ENCODE data around the gene IRF2BPL. TPM values are rescaled to one million over a fixed set of nuclear protein-coding genes. Genes with fewer than 3 reads are reported as not detected.

IRF2BPL gene
- total and polyA plus RNA-seq, 2 donors from 2014 or later = 15.7 to 97.1 TPM

- no peak for FAIRE-seq
- H3K9ac ChIP-seq (ENCODE audit: low read length in 3 of 3) = peak overlapping the region in 2 of 3 donors; percentile 23 to 54
- peak overlapping the region; percentile 90 to 97 for H3K27ac ChIP-seq (ENCODE audit: low read depth in 2 of 2, low read length in 2 of 2)
- TF ChIP-seq, protein P1, sequence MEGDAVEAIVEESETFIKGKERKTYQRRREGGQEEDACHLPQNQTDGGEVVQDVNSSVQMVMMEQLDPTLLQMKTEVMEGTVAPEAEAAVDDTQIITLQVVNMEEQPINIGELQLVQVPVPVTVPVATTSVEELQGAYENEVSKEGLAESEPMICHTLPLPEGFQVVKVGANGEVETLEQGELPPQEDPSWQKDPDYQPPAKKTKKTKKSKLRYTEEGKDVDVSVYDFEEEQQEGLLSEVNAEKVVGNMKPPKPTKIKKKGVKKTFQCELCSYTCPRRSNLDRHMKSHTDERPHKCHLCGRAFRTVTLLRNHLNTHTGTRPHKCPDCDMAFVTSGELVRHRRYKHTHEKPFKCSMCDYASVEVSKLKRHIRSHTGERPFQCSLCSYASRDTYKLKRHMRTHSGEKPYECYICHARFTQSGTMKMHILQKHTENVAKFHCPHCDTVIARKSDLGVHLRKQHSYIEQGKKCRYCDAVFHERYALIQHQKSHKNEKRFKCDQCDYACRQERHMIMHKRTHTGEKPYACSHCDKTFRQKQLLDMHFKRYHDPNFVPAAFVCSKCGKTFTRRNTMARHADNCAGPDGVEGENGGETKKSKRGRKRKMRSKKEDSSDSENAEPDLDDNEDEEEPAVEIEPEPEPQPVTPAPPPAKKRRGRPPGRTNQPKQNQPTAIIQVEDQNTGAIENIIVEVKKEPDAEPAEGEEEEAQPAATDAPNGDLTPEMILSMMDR (IDR thresholded peaks at IDR 0.05; ENCODE audit: borderline replicate concordance, extremely low read depth, insufficient read depth) = no peak
- H3K27me3 ChIP-seq (ENCODE audit: control insufficient read depth, insufficient read depth, low read length) = no peaks in the 10 kb centered on the region
- no peaks in the 10 kb centered on the region for H3K9me3 ChIP-seq (ENCODE audit: control insufficient read depth in 2 of 3, insufficient read depth in 1 of 3, low read length in 3 of 3)
- intact Hi-C loops (cut with DNase I) = no loop called here
- peaks cover 0 to 8% (median 4%) of the 10 kb centered on the region in 3 donors for H3K4me1 ChIP-seq (ENCODE audit: control insufficient read depth in 2 of 3, insufficient read depth in 2 of 3, low read depth in 1 of 3, low read length in 3 of 3)
- peak overlapping the region; percentile 30 to 51 (median 34) for H3K4me3 ChIP-seq (ENCODE audit: low read length in 3 of 3)
- H3K36me3 ChIP-seq (ENCODE audit: control insufficient read depth in 2 of 3, insufficient read depth in 3 of 3, low read length in 3 of 3) = no peaks in the 10 kb centered on the region
- DNase-seq = peak; percentile 73 to 92 (median 87)
Measured at GRCh38 chr14:77076113-77076631, 47.7 kb upstream of the IRF2BPL start.

DNA sequence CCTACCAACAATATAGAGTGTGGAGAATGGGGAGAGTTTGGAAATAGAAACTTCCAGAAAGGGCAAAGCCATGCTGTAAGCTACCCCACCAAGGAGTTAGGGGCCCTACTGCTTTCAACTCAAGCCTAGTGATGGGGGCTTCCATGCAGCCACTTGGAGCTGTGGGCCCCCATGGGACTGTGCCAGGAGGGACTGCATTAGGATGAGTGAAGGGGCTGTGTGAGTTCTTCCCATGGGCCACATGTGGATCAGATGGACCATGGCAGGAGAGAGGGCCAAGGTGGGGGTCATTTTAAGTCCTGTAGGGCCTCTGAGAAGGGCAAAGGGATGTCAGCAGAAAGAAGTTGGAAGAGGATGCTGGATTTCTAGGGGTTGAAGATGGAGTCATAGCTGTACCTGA lies 46.5 kb upstream of the IRF2BPL start:
- H3K27me3 ChIP-seq (ENCODE audit: control insufficient read depth, insufficient read depth, low read length) = no peaks in the 10 kb centered on the region
- no peaks in the 10 kb centered on the region for H3K9me3 ChIP-seq (ENCODE audit: control insufficient read depth in 2 of 3, insufficient read depth in 1 of 3, low read length in 3 of 3)
- no peak for DNase-seq
- FAIRE-seq = no peak
- peak overlapping the region; percentile 43 to 90 for H3K27ac ChIP-seq (ENCODE audit: low read depth in 2 of 2, low read length in 2 of 2)
- no peak overlapping the region for H3K4me3 ChIP-seq (ENCODE audit: low read length in 3 of 3)
- intact Hi-C loops (cut with DNase I) = no loop called here
- TF ChIP-seq, protein P1 (IDR thresholded peaks at IDR 0.05; ENCODE audit: borderline replicate concordance, extremely low read depth, insufficient read depth) = no peak
- H3K4me1 ChIP-seq (ENCODE audit: control insufficient read depth in 2 of 3, insufficient read depth in 2 of 3, low read depth in 1 of 3, low read length in 3 of 3) = peaks cover 0 to 12% (median 8%) of the 10 kb centered on the region in 3 donors
- no peaks in the 10 kb centered on the region for H3K36me3 ChIP-seq (ENCODE audit: control insufficient read depth in 2 of 3, insufficient read depth in 3 of 3, low read length in 3 of 3)
- H3K9ac ChIP-seq (ENCODE audit: low read length in 3 of 3) = no peak overlapping the region

- TF ChIP-seq, protein P1 (IDR thresholded peaks at IDR 0.05; ENCODE audit: borderline replicate concordance, extremely low read depth, insufficient read depth) = no peak
- intact Hi-C loops (cut with DNase I) = no loop called here
Measured at GRCh38 chr14:77071938-77072388, 43.5 kb upstream of the IRF2BPL start.

More at GRCh38 chr14:77071938-77072388, 43.5 kb upstream of the IRF2BPL start:
- no peaks in the 10 kb centered on the region for H3K36me3 ChIP-seq (ENCODE audit: control insufficient read depth in 2 of 3, insufficient read depth in 3 of 3, low read length in 3 of 3)
- peak in 1 of 5 donors; percentile 13 for DNase-seq
- FAIRE-seq = no peak
- no peak overlapping the region for H3K27ac ChIP-seq (ENCODE audit: low read depth in 2 of 2, low read length in 2 of 2)
- H3K9me3 ChIP-seq (ENCODE audit: control insufficient read depth in 2 of 3, insufficient read depth in 1 of 3, low read length in 3 of 3) = no peaks in the 10 kb centered on the region
- H3K27me3 ChIP-seq (ENCODE audit: control insufficient read depth, insufficient read depth, low read length) = no peaks in the 10 kb centered on the region
- peaks cover 0 to 18% (median 14%) of the 10 kb centered on the region in 3 donors for H3K4me1 ChIP-seq (ENCODE audit: control insufficient read depth in 2 of 3, insufficient read depth in 2 of 3, low read depth in 1 of 3, low read length in 3 of 3)
- no peak overlapping the region for H3K9ac ChIP-seq (ENCODE audit: low read length in 3 of 3)
- no peak overlapping the region for H3K4me3 ChIP-seq (ENCODE audit: low read length in 3 of 3)

Data from kidney (tissue), 14 donors.